ENCODE data around the gene LPP. TPM values are rescaled to one million over a fixed set of nuclear protein-coding genes. Genes with fewer than 3 reads are reported as not detected.

Gene LPP
- total RNA-seq, 4 donors from 2014 or later, result 45.9 to 81.1 (median 63.0) TPM

- 96 to 97% methylated on average over 5 of the region's 5 CpGs for WGBS, 2 donors
- intact Hi-C loops (cut with DNase I; ENCODE audit: low total_unique reads), result no loop called here
- H3K4me3 ChIP-seq (ENCODE audit: low read depth, poor library complexity, severe bottlenecking), result no peak overlapping the region
- no peak for TF ChIP-seq POLR2A (IDR thresholded peaks at IDR 0.05)
- TF ChIP-seq CTCF (IDR thresholded peaks at IDR 0.05), result no peak
- DNase-seq (ENCODE audit: low spot score in 2 of 2), result no peak
Measured at GRCh38 chr3:188253123-188253793, 99.3 kb downstream of the LPP start.

- no peak for TF ChIP-seq CTCF (IDR thresholded peaks at IDR 0.05)
- intact Hi-C loops (cut with DNase I; ENCODE audit: low total_unique reads), result no loop called here
- H3K4me3 ChIP-seq (ENCODE audit: low read depth, poor library complexity, severe bottlenecking), result no peak overlapping the region
- 94 to 100% methylated on average over 2 of the region's 2 CpGs for WGBS, 2 donors
- no peak for DNase-seq (ENCODE audit: low spot score in 2 of 2)
Measured at GRCh38 chr3:188253800-188254452, 100.0 kb downstream of the LPP start.

- no peak overlapping the region for H3K4me3 ChIP-seq (ENCODE audit: low read depth, poor library complexity, severe bottlenecking)
- intact Hi-C loops (cut with DNase I; ENCODE audit: low total_unique reads), result no loop called here
- no peak for DNase-seq (ENCODE audit: low spot score in 2 of 2)
- 88% methylated on average over 5 of the region's 5 CpGs for WGBS, 2 donors
- TF ChIP-seq CTCF (IDR thresholded peaks at IDR 0.05) (no peak), POLR2A (IDR thresholded peaks at IDR 0.05) (no peak)
Measured at GRCh38 chr3:188254520-188255070, 100.6 kb downstream of the LPP start.

GRCh38 chr3:188255190-188255589, 101.2 kb downstream of the LPP start:
- intact Hi-C loops (cut with DNase I; ENCODE audit: low total_unique reads), result no loop called here
- WGBS, 2 donors, result 95 to 98% methylated on average over 2 of the region's 2 CpGs
- no peak for DNase-seq (ENCODE audit: low spot score in 2 of 2)
- no peak overlapping the region for H3K4me3 ChIP-seq (ENCODE audit: low read depth, poor library complexity, severe bottlenecking)
- no peak for TF ChIP-seq POLR2A (IDR thresholded peaks at IDR 0.05)
- TF ChIP-seq CTCF (IDR thresholded peaks at IDR 0.05), result no peak

- 86% methylated on average over 3 of the region's 3 CpGs for WGBS, 2 donors
- H3K4me3 ChIP-seq (ENCODE audit: low read depth, poor library complexity, severe bottlenecking), result no peak overlapping the region
- TF ChIP-seq POLR2A (IDR thresholded peaks at IDR 0.05) (no peak), CTCF (IDR thresholded peaks at IDR 0.05) (no peak)
- intact Hi-C loops (cut with DNase I; ENCODE audit: low total_unique reads), result no loop called here
- no peak for DNase-seq (ENCODE audit: low spot score in 2 of 2)
Measured at GRCh38 chr3:188256758-188257157, 102.8 kb downstream of the LPP start.
